ENCODE measurements around the gene F7.
"Not testable (repeated sequence)": the region's sequence is repeated elsewhere in the genome, so short reads cannot be mapped to it uniquely, and the experiment has no call there.

- not testable (repeated sequence) for TF ChIP-seq CTCF (IDR thresholded peaks at IDR 0.05; ENCODE audit: insufficient read depth, low read length, poor library complexity, severe bottlenecking); EZH2phosphoT487 (conservative IDR thresholded peaks at IDR 0.05; ENCODE audit: low read length)
Observed at GRCh38 chr13:113102302-113102701, 3.3 kb upstream of the F7 start.
